ENCODE results near the gene PAPOLG.
"Not testable (repeated sequence)": the region's sequence is repeated elsewhere in the genome, so short reads cannot be mapped to it uniquely, and the experiment has no call there.

Gene PAPOLG

GRCh38 chr2:60823694-60824305, 67.7 kb downstream of the PAPOLG start:
- H4K20me1 ChIP-seq (ENCODE audit: insufficient read depth, low read length): no peaks in the 10 kb centered on the region
- H3K9me2 ChIP-seq (ENCODE audit: low read depth, low read length): no peaks in the 10 kb centered on the region
- no peak overlapping the region for H3K4me2 ChIP-seq (ENCODE audit: low read length)
- H3K27ac ChIP-seq (ENCODE audit: low read depth, low read length, poor library complexity, severe bottlenecking): peak overlapping the region; percentile 30
- no peaks in the 10 kb centered on the region for H3K36me3 ChIP-seq (ENCODE audit: insufficient read depth, low read length)
- no peaks in the 10 kb centered on the region for H3K9me3 ChIP-seq (ENCODE audit: low read length)
- no peaks in the 10 kb centered on the region for H3K79me2 ChIP-seq (ENCODE audit: insufficient read depth, low read length)
- H3F3A ChIP-seq (ENCODE audit: insufficient read depth, low read length): no peaks in the 10 kb centered on the region
- no peak overlapping the region for H2AFZ ChIP-seq (ENCODE audit: low read length)
- H3K4me1 ChIP-seq (ENCODE audit: insufficient read depth, low read length, severe bottlenecking): peaks cover 80% of the 10 kb centered on the region
- no peak overlapping the region for H3K9ac ChIP-seq (ENCODE audit: low read length)
- TF ChIP-seq EZH2 (IDR thresholded peaks at IDR 0.05; ENCODE audit: borderline replicate concordance, low read length) (no peak), CTCF (IDR thresholded peaks at IDR 0.05; ENCODE audit: low read length) (no peak)
- no peak overlapping the region for H3K4me3 ChIP-seq (ENCODE audit: low read depth, low read length, poor library complexity, severe bottlenecking)
- H3K27me3 ChIP-seq (ENCODE audit: insufficient read depth, low read length): no peaks in the 10 kb centered on the region

- H3K79me2 ChIP-seq (ENCODE audit: insufficient read depth, low read length): no peaks in the 10 kb centered on the region
- H3K4me2 ChIP-seq (ENCODE audit: low read length): no peak overlapping the region
- H3K9ac ChIP-seq (ENCODE audit: low read length): no peak overlapping the region
- no peak overlapping the region for H2AFZ ChIP-seq (ENCODE audit: low read length)
- H3F3A ChIP-seq (ENCODE audit: insufficient read depth, low read length): no peaks in the 10 kb centered on the region
- TF ChIP-seq CTCF (IDR thresholded peaks at IDR 0.05; ENCODE audit: low read length) (no peak), EZH2 (IDR thresholded peaks at IDR 0.05; ENCODE audit: borderline replicate concordance, low read length) (no peak)
- peaks cover 62% of the 10 kb centered on the region for H3K4me1 ChIP-seq (ENCODE audit: insufficient read depth, low read length, severe bottlenecking)
- no peaks in the 10 kb centered on the region for H4K20me1 ChIP-seq (ENCODE audit: insufficient read depth, low read length)
- no peak overlapping the region for H3K4me3 ChIP-seq (ENCODE audit: low read depth, low read length, poor library complexity, severe bottlenecking)
- no peaks in the 10 kb centered on the region for H3K36me3 ChIP-seq (ENCODE audit: insufficient read depth, low read length)
- no peaks in the 10 kb centered on the region for H3K9me3 ChIP-seq (ENCODE audit: low read length)
- H3K27me3 ChIP-seq (ENCODE audit: insufficient read depth, low read length): no peaks in the 10 kb centered on the region
- H3K9me2 ChIP-seq (ENCODE audit: low read depth, low read length): no peaks in the 10 kb centered on the region
- H3K27ac ChIP-seq (ENCODE audit: low read depth, low read length, poor library complexity, severe bottlenecking): peak overlapping the region; percentile 2
Observed at GRCh38 chr2:60825666-60826065, 69.6 kb downstream of the PAPOLG start.

- H3K36me3 ChIP-seq (ENCODE audit: insufficient read depth, low read length): no peaks in the 10 kb centered on the region
- no peaks in the 10 kb centered on the region for H3K79me2 ChIP-seq (ENCODE audit: insufficient read depth, low read length)
- H3K27me3 ChIP-seq (ENCODE audit: insufficient read depth, low read length): no peaks in the 10 kb centered on the region
- no peak overlapping the region for H2AFZ ChIP-seq (ENCODE audit: low read length)
- TF ChIP-seq EZH2 (IDR thresholded peaks at IDR 0.05; ENCODE audit: borderline replicate concordance, low read length) (no peak), CTCF (IDR thresholded peaks at IDR 0.05; ENCODE audit: low read length) (no peak)
- peak overlapping the region; percentile 2 for H3K27ac ChIP-seq (ENCODE audit: low read depth, low read length, poor library complexity, severe bottlenecking)
- H3K4me3 ChIP-seq (ENCODE audit: low read depth, low read length, poor library complexity, severe bottlenecking): no peak overlapping the region
- no peaks in the 10 kb centered on the region for H3F3A ChIP-seq (ENCODE audit: insufficient read depth, low read length)
- no peaks in the 10 kb centered on the region for H3K9me2 ChIP-seq (ENCODE audit: low read depth, low read length)
- no peak overlapping the region for H3K4me2 ChIP-seq (ENCODE audit: low read length)
- H4K20me1 ChIP-seq (ENCODE audit: insufficient read depth, low read length): no peaks in the 10 kb centered on the region
- no peak overlapping the region for H3K9ac ChIP-seq (ENCODE audit: low read length)
- H3K4me1 ChIP-seq (ENCODE audit: insufficient read depth, low read length, severe bottlenecking): peaks cover 57% of the 10 kb centered on the region
- H3K9me3 ChIP-seq (ENCODE audit: low read length): no peaks in the 10 kb centered on the region
Observed at GRCh38 chr2:60826111-60826510, 70.0 kb downstream of the PAPOLG start.

GRCh38 chr2:60826860-60827259, 70.8 kb downstream of the PAPOLG start:
- peaks cover 50% of the 10 kb centered on the region for H3K4me1 ChIP-seq (ENCODE audit: insufficient read depth, low read length, severe bottlenecking)
- not testable (repeated sequence) for H3K27ac ChIP-seq (ENCODE audit: low read depth, low read length, poor library complexity, severe bottlenecking); H3K79me2 ChIP-seq (ENCODE audit: insufficient read depth, low read length); H2AFZ ChIP-seq (ENCODE audit: low read length); H3K9me2 ChIP-seq (ENCODE audit: low read depth, low read length); H3K4me3 ChIP-seq (ENCODE audit: low read depth, low read length, poor library complexity, severe bottlenecking); H3K27me3 ChIP-seq (ENCODE audit: insufficient read depth, low read length); H3K9me3 ChIP-seq (ENCODE audit: low read length); H3K4me2 ChIP-seq (ENCODE audit: low read length); H4K20me1 ChIP-seq (ENCODE audit: insufficient read depth, low read length); H3K9ac ChIP-seq (ENCODE audit: low read length); H3F3A ChIP-seq (ENCODE audit: insufficient read depth, low read length); H3K36me3 ChIP-seq (ENCODE audit: insufficient read depth, low read length)

All from OCI-LY1 (cell line).